ENCODE measurements around the gene C3orf49.

C3orf49 gene

DNA sequence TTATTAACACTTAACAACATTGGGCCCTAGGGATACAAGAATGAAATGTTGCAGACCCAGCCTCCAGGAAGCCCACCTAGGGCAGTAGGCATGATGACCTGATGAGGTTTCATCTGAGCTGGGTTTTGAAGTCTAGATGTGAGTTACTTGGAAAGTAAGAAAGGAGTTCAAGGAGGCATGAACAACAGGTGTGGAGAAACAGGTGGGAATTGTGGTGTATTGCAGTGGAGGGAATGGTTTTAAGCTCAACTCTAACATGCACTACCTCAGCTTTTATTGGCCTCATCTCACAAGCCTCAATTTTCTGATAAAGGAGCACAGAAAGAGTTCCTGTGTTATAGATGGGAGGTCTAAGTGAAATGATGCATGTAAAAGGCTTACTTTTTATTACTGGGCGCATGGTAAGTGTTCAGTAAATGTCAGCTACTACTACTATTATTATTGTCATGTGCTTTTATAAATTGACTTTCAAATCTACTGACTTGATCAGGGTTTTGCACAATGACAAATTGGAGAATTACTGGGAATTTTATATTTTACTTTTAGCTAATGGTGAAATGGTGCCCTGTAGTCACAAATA, 73.8 kb downstream of the C3orf49 start:
- DNase-seq = no peak

DNA sequence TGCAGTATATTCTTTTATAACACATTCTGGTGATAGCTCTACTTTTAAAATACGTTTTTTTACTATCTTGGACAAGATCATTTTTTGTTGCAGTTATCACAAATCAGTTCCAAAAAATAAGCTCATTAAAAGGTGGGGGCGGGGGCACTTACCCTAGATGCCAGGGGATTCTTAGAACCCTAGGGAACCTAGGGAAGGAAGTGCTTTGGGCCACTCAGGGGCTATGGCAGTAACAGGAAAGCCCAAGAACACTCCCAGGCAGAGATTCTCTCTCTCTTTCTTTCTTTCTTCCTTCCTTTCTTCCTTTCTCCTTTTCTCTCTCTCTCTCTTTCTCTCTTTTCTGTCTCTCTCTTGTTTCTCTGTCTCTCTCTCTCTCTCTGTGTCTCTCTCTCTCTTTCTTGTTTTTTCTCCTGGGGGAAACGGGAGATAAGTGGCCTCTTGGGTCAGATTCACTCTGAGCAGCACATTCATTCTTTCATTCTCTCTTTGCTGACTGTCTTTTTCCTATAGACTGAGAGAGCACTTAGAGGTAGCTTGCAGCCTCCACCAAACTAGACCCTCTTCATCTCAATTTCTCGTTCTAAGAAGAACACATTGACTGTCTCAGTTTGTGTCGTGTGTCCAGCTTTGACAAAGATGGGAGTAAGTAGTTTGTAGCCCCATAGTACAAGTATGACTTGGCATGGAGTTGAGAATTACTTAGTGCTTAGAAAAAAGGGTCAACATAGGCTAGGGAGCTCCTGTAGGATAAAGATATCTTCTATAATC, 76.5 kb downstream of the C3orf49 start:
- DNase-seq = no peak

GRCh38 chr3:63896332-63897030, 77.4 kb downstream of the C3orf49 start:
- DNase-seq = no peak
